IMR-90 (cell line): ENCODE results near the gene TWIST2.

Source experiments
- CEBPB ChIP-seq: IDR thresholded peaks from 2 replicates; pipeline ENCODE4 v1.6.1; 2012; ENCODE audit warnings: low read depth, low read length, improper control_type of control experiment
- CHD1 ChIP-seq: IDR thresholded peaks from 2 replicates; pipeline ENCODE4 v1.6.1; 2012; ENCODE audit warnings: low read depth, low read length, improper control_type of control experiment
- CTCF ChIP-seq: conservative IDR thresholded peaks from 2 replicates; pipeline ENCODE4 v1.5.1; 2012; ENCODE audit warnings: mild to moderate bottlenecking, low read depth, low read length, improper control_type of control experiment
- FOS ChIP-seq: fragments of 150-350 bp; IDR thresholded peaks from 2 replicates; pipeline ENCODE4 v1.6.1; 2016; ENCODE audit warnings: low read depth, low read length
- MAFK ChIP-seq: IDR thresholded peaks from 2 replicates; pipeline ENCODE4 v1.6.1; 2012; ENCODE audit warnings: low read depth, low read length, improper control_type of control experiment
- MXI1 ChIP-seq: IDR thresholded peaks from 2 replicates; pipeline ENCODE4 v1.6.1; 2012; ENCODE audit warnings: low read depth, mild to moderate bottlenecking, low read length, moderate library complexity, borderline replicate concordance
- POLR2A ChIP-seq: IDR thresholded peaks from 2 replicates; pipeline ENCODE4 v1.6.1; 2012; ENCODE audit warnings: mild to moderate bottlenecking, low read depth, low read length
- RAD21 ChIP-seq: IDR thresholded peaks from 2 replicates; pipeline ENCODE4 v1.6.1; 2012; ENCODE audit warnings: low read length, improper control_type of control experiment
- SMC3 ChIP-seq: fragments of 150-350 bp; IDR thresholded peaks from 2 replicates; pipeline ENCODE4 v1.6.1; 2016; ENCODE audit warnings: low read depth, mild to moderate bottlenecking, antibody characterized with exemption, low read length, moderate library complexity

GRCh38 chr2:238834982-238835381, 12.9 kb upstream of the TWIST2 start:
- no peak for TF ChIP-seq RAD21
- no peak for TF ChIP-seq CTCF
- no peak for TF ChIP-seq MAFK
- TF ChIP-seq POLR2A = no peak
- TF ChIP-seq CEBPB = no peak
- TF ChIP-seq CHD1 = no peak
- TF ChIP-seq MXI1 = no peak
- no peak for TF ChIP-seq SMC3
- no peak for TF ChIP-seq FOS
